IMR-90 (cell line): ENCODE results near the gene KRT16. TPM values are rescaled to one million over a fixed set of nuclear protein-coding genes. Genes with fewer than 3 reads are reported as not detected.

Experiments used
- ATAC-seq: fragments of 200-7000 bp; cut with Tn5 transposase; 2 replicates; pipeline ENCODE4 v1.9.1; 2020; ENCODE audit warnings: low read depth, mild to moderate bottlenecking, moderate library complexity
- BruUV-seq: library from RNA; stranded (reverse); fragments of 400-500 nt; replicated peaks from 2 replicates; lab custom pipeline; 2021; lab: Mats Ljungman, UMichigan
- CTCF ChIA-PET: fragments of 300-600 bp; formaldehyde crosslinking; extraction: SDS; loops from one replicate; lab custom pipeline; 2021; ENCODE audit warnings: antibody characterized with exemption; lab: Yijun Ruan, JAX
- POLR2A ChIA-PET: fragments of 300-600 bp; sonication (Branson Sonifier 250); formaldehyde crosslinking; loops from one replicate; lab custom pipeline; 2022; ENCODE audit warnings: antibody characterized with exemption; ENCODE audit not compliant: unreplicated experiment; lab: Charles Lee
- DNase-seq: peaks from one replicate; pipeline ENCODE4 v3.0.0; 2013
- H2AFZ ChIP-seq: replicated peaks from 2 replicates; pipeline ENCODE3; 2013; ENCODE audit warnings: low read length, mild to moderate bottlenecking; ENCODE audit not compliant: poor library complexity
- H2AK5ac ChIP-seq: 2 replicates; pipeline ENCODE4 v1.6.1; 2013; ENCODE audit warnings: low read depth, low read length, inconsistent platforms
- H2AK9ac ChIP-seq: replicated peaks from 2 replicates; pipeline ENCODE3; 2013; ENCODE audit warnings: mild to moderate bottlenecking, low read depth, low read length, moderate library complexity; ENCODE audit not compliant: poor library complexity
- H2BK120ac ChIP-seq: 2 replicates; pipeline ENCODE4 v1.6.1; 2013; ENCODE audit warnings: low read depth, low read length, inconsistent platforms
- H2BK15ac ChIP-seq: 3 replicates; pipeline ENCODE4 v1.6.1; 2013; ENCODE audit warnings: low read depth, low read length, inconsistent platforms
- H2BK20ac ChIP-seq: 2 replicates; pipeline ENCODE4 v1.6.1; 2013; ENCODE audit warnings: low read depth, mild to moderate bottlenecking, inconsistent platforms, low read length, moderate library complexity
- H2BK5ac ChIP-seq: 2 replicates; pipeline ENCODE4 v1.6.1; 2013; ENCODE audit warnings: mild to moderate bottlenecking, low read depth, low read length, inconsistent platforms; ENCODE audit not compliant: poor library complexity, severe bottlenecking
- H3K14ac ChIP-seq: replicated peaks from 2 replicates; pipeline ENCODE4 v1.6.1; 2013; ENCODE audit warnings: low read depth, low read length, inconsistent platforms
- H3K18ac ChIP-seq: 2 replicates; pipeline ENCODE4 v1.6.1; 2013; ENCODE audit warnings: low read depth, low read length, control low read depth
- H3K23ac ChIP-seq: 2 replicates; pipeline ENCODE4 v1.6.1; 2013; ENCODE audit warnings: low read depth, low read length, inconsistent platforms
- H3K27ac ChIP-seq: 2 replicates; pipeline ENCODE4 v1.5.1; 2013; ENCODE audit warnings: mild to moderate bottlenecking, control low read depth, low read length; ENCODE audit not compliant: insufficient read depth
- H3K27me3 ChIP-seq: 2 replicates; pipeline ENCODE4 v1.6.1; 2013; ENCODE audit warnings: low read length; ENCODE audit not compliant: control insufficient read depth, insufficient read depth
- H3K36me3 ChIP-seq: 2 replicates; pipeline ENCODE4 v1.6.1; 2013; ENCODE audit warnings: low read length, mixed read lengths; ENCODE audit not compliant: control insufficient read depth, insufficient read depth
- H3K4ac ChIP-seq: 2 replicates; pipeline ENCODE4 v1.6.1; 2013; ENCODE audit warnings: low read depth, low read length, inconsistent platforms
- H3K4me1 ChIP-seq: 2 replicates; pipeline ENCODE4 v1.6.1; 2013; ENCODE audit warnings: low read length, mixed read lengths; ENCODE audit not compliant: control insufficient read depth, insufficient read depth
- H3K4me2 ChIP-seq: 2 replicates; pipeline ENCODE4 v1.6.1; 2013; ENCODE audit warnings: low read depth, mild to moderate bottlenecking, control low read depth, low read length, moderate library complexity
- H3K4me3 ChIP-seq: 2 replicates; pipeline ENCODE4 v1.5.1; 2013; ENCODE audit warnings: low read depth, mild to moderate bottlenecking, control low read depth, low read length, moderate library complexity; ENCODE audit not compliant: insufficient read depth
- H3K56ac ChIP-seq: 2 replicates; pipeline ENCODE4 v1.6.1; 2013; ENCODE audit warnings: low read length, inconsistent platforms; ENCODE audit not compliant: insufficient read depth; ENCODE audit errors: extremely low read depth
- H3K79me1 ChIP-seq, 2 experiments: 2 replicates each; pipeline ENCODE4 v1.6.1; 2013; ENCODE audit warnings: low read length in 2 of 2, inconsistent platforms in 1 of 2, low read depth in 1 of 2
- H3K9ac ChIP-seq: 2 replicates; pipeline ENCODE4 v1.6.1; 2013; ENCODE audit warnings: low read depth, low read length, control low read depth
- H3K9me1 ChIP-seq: 2 replicates; pipeline ENCODE4 v1.6.1; 2013; ENCODE audit warnings: low read length, inconsistent platforms; ENCODE audit not compliant: insufficient read depth
- H3K9me3 ChIP-seq: 2 replicates; pipeline ENCODE4 v1.6.1; 2013; ENCODE audit warnings: low read length; ENCODE audit not compliant: control insufficient read depth, insufficient read depth
- H4K20me1 ChIP-seq: 2 replicates; pipeline ENCODE4 v1.6.1; 2013; ENCODE audit warnings: low read length, inconsistent platforms; ENCODE audit not compliant: insufficient read depth
- H4K5ac ChIP-seq: 2 replicates; pipeline ENCODE4 v1.6.1; 2013; ENCODE audit warnings: mild to moderate bottlenecking, low read depth, low read length, control low read depth
- H4K8ac ChIP-seq, 2 experiments: 2 replicates each; pipeline ENCODE4 v1.6.1; 2013; ENCODE audit warnings: low read depth in 2 of 2, low read length in 2 of 2, control low read depth in 1 of 2, inconsistent platforms in 1 of 2
- H4K91ac ChIP-seq: 2 replicates; pipeline ENCODE4 v1.6.1; 2013; ENCODE audit warnings: low read depth, low read length, inconsistent platforms; ENCODE audit not compliant: insufficient read depth
- SMC3 ChIP-seq: fragments of 150-350 bp; IDR thresholded peaks from 2 replicates; pipeline ENCODE4 v1.6.1; 2016; ENCODE audit warnings: low read depth, mild to moderate bottlenecking, antibody characterized with exemption, low read length, moderate library complexity
- WGBS, 2 experiments: methylation state at CpG; one replicate each; pipeline versions ENCODE4 v1.1.5 to v1.1.7; 2013; ENCODE audit warnings: missing lambda C conversion rate in 2 of 2; ENCODE audit not compliant: insufficient read length in 1 of 2; ENCODE audit errors: extremely low coverage in 2 of 2; 5-methylcytosine and 5-hydroxymethylcytosine counted together
- dilution Hi-C: fragments of 300-500 bp; cut with HindIII; formaldehyde crosslinking; loops from one replicate; pipeline ENCODE4 v1.14.3; 2018; ENCODE audit warnings: low sequenced_read_pairs; ENCODE audit not compliant: unreplicated experiment
- in situ Hi-C: fragments of 300-500 bp; cut with MboI; formaldehyde crosslinking; loops from 3 replicates; pipeline ENCODE4 v1.14.3; 2019; ENCODE audit warnings: low sequenced_read_pairs, inconsistent platforms, mixed read lengths
- intact Hi-C: fragments of 100-400 bp; cut with micrococcal nuclease; formaldehyde crosslinking; loops from 2 replicates; pipeline ENCODE4 v1.10.0; 2022
- polyA plus RNA-seq, 3 experiments: library from polyadenylated mRNA; depleted of rRNA; stranded (reverse); fragments of >200 nt; gene quantifications; 2 replicates each; pipeline ENCODE4 v1.2.3, GENCODE V29; 2012; ENCODE audit warnings: low replicate concordance in 1 of 3
- total RNA-seq: library from RNA; depleted of rRNA; stranded (reverse); fragments of >200 nt; gene quantifications from 2 replicates; pipeline ENCODE4 v1.2.3, GENCODE V29; 2012

Gene KRT16
- total and polyA plus RNA-seq, 2 of the 4 experiments (the other 2 are of a cell fraction), result not detected

DNA sequence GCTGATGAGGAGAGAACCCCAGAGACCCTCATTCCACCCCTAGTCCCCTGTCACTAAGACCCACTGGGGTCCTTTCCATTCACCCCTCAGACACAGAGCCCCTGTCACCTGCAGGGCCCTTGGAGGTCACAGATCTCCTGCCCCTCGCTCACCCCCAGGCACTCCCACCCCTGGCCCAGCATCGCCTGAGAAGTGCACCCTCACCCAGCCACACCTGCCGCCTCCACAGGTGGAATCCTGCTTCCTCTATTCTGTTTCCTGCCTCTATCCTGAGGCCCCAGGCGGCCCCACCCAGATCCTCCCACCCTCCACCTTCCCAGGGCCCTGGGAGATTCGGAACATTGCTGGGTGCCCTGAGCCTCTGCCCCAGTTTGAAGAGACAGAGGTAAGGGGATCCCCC is 25.6 kb upstream of the KRT16 start:
- H4K91ac ChIP-seq, result no peak overlapping the region
- dilution Hi-C loops, result no loop called here
- CTCF ChIA-PET, result no interaction called here
- H3K4me3 ChIP-seq, result no peak overlapping the region
- H3K27ac ChIP-seq, result no peak overlapping the region
- in situ Hi-C loops, result no loop called here
- no peak overlapping the region for H3K56ac ChIP-seq
- no peak overlapping the region for H2AK9ac ChIP-seq
- no peak for TF ChIP-seq SMC3
- BruUV-seq, result no TSS peak
- peaks cover 3% of the 10 kb centered on the region for H3K9me1 ChIP-seq
- no peaks in the 10 kb centered on the region for H3K79me1 ChIP-seq
- H2BK120ac ChIP-seq, result no peak overlapping the region
- no peak overlapping the region for H3K9ac ChIP-seq
- no peak overlapping the region for H2AK5ac ChIP-seq
- DNase-seq (no peak), ATAC-seq (no peak)
- no peak overlapping the region for H2BK5ac ChIP-seq
- no peaks in the 10 kb centered on the region for H3K36me3 ChIP-seq
- no peak overlapping the region for H3K14ac ChIP-seq
- POLR2A ChIA-PET, result no interaction called here
- no peak overlapping the region for H3K4ac ChIP-seq
- H4K8ac ChIP-seq, result no peak overlapping the region
- no peak overlapping the region for H3K18ac ChIP-seq
- peaks cover 3% of the 10 kb centered on the region; the same call in 1 of the 2 replicates for H3K4me1 ChIP-seq
- H4K20me1 ChIP-seq, result no peaks in the 10 kb centered on the region
- H2BK20ac ChIP-seq, result no peak overlapping the region
- no peak overlapping the region for H2BK15ac ChIP-seq
- no peaks in the 10 kb centered on the region for H3K9me3 ChIP-seq
- no peak overlapping the region for H3K23ac ChIP-seq
- H3K27me3 ChIP-seq, result peaks cover 14% of the 10 kb centered on the region
- H2AFZ ChIP-seq, result no peak overlapping the region
- no peak overlapping the region for H4K5ac ChIP-seq
- intact Hi-C loops, result no loop called here
- no peak overlapping the region for H3K4me2 ChIP-seq
- 71% methylated on average over 3 of the region's 5 CpGs; no CpG with 5 or more reads in 1 of the 2 experiments for WGBS, 2 experiments
